Measurements from ENCODE around the gene KDM3B.
"Not testable (repeated sequence)": the region's sequence is repeated elsewhere in the genome, so short reads cannot be mapped to it uniquely, and the experiment has no call there.

The KDM3B gene

GRCh38 chr5:138352071-138352721 is at the start of gene KDM3B:
Gene KDM3B (plus strand): TSS chr5:138352685. CDS start chr5:138352796, 111 bp downstream.
- DNase-seq (ENCODE audit: low read depth), result peak; percentile 64

GRCh38 chr5:138303372-138303771 is 49.1 kb upstream of the KDM3B start:
- peak; percentile 1 for DNase-seq (ENCODE audit: low read depth)

- DNase-seq (ENCODE audit: low read depth), result no peak
Observed at GRCh38 chr5:138305797-138306196, 46.7 kb upstream of the KDM3B start.

- DNase-seq (ENCODE audit: low read depth), result no peak
Observed at GRCh38 chr5:138315751-138316278, 36.7 kb upstream of the KDM3B start.

- DNase-seq (ENCODE audit: low read depth), result no peak
Observed at GRCh38 chr5:138316355-138316754, 36.1 kb upstream of the KDM3B start.

GRCh38 chr5:138318211-138318610 is 34.3 kb upstream of the KDM3B start:
- not testable (repeated sequence) for DNase-seq (ENCODE audit: low read depth)

GRCh38 chr5:138330813-138331448 is 21.6 kb upstream of the KDM3B start:
- no peak for DNase-seq (ENCODE audit: low read depth)

GRCh38 chr5:138331449-138332368 is 20.8 kb upstream of the KDM3B start, which contains the start of gene CDC25C:
Gene CDC25C (minus strand): TSS chr5:138331804. CDS start chr5:138331180, 624 bp downstream.
- DNase-seq (ENCODE audit: low read depth), result peak; percentile 100

GRCh38 chr5:138334867-138335447 is 17.5 kb upstream of the KDM3B start:
- no peak for DNase-seq (ENCODE audit: low read depth)

GRCh38 chr5:138336952-138337684 is 15.4 kb upstream of the KDM3B start:
- peak; percentile 71 for DNase-seq (ENCODE audit: low read depth)

GRCh38 chr5:138337685-138338410 is 14.6 kb upstream of the KDM3B start, which contains the start of gene FAM53C:
Gene FAM53C (plus strand): TSS chr5:138338266. CDS start chr5:138341336, 3,070 bp downstream.
- DNase-seq (ENCODE audit: low read depth), result peak; percentile 82

- DNase-seq (ENCODE audit: low read depth), result no peak
Observed at GRCh38 chr5:138338411-138339090, 13.9 kb upstream of the KDM3B start.

GRCh38 chr5:138339091-138339456 is 13.4 kb upstream of the KDM3B start:
- no peak for DNase-seq (ENCODE audit: low read depth)

GRCh38 chr5:138339464-138339863 is 13.0 kb upstream of the KDM3B start:
- no peak for DNase-seq (ENCODE audit: low read depth)

- DNase-seq (ENCODE audit: low read depth), result no peak
Observed at GRCh38 chr5:138340008-138340407, 12.5 kb upstream of the KDM3B start.

GRCh38 chr5:138344887-138345622 is 7.4 kb upstream of the KDM3B start:
- DNase-seq (ENCODE audit: low read depth), result no peak

GRCh38 chr5:138346889-138347288 is 5.6 kb upstream of the KDM3B start:
- DNase-seq (ENCODE audit: low read depth), result no peak

- DNase-seq (ENCODE audit: low read depth), result peak; percentile 81
Observed at GRCh38 chr5:138349852-138350562, 2.5 kb upstream of the KDM3B start.

GRCh38 chr5:138350563-138350890 is 2.0 kb upstream of the KDM3B start:
- DNase-seq (ENCODE audit: low read depth), result no peak
